Neuron (in vitro differentiated cells): ENCODE results near the gene ANKRD16.
"Not testable (repeated sequence)": the region's sequence is repeated elsewhere in the genome, so short reads cannot be mapped to it uniquely, and the experiment has no call there.

Experiments used
- H2AFZ ChIP-seq: one replicate; pipeline ENCODE4 v1.6.1; 2013; ENCODE audit warnings: low read depth, mild to moderate bottlenecking, inconsistent platforms, low read length, moderate library complexity
- H3K27me3 ChIP-seq: one replicate; pipeline ENCODE4 v1.6.1; 2013; ENCODE audit warnings: low read length; ENCODE audit not compliant: insufficient read depth
- H3K36me3 ChIP-seq: one replicate; pipeline ENCODE4 v1.6.1; 2013; ENCODE audit warnings: low read length; ENCODE audit not compliant: insufficient read depth
- H3K4me1 ChIP-seq: one replicate; pipeline ENCODE4 v1.6.1; 2013; ENCODE audit warnings: low read length; ENCODE audit not compliant: insufficient read depth
- H3K4me3 ChIP-seq: 2 replicates; pipeline ENCODE4 v1.5.1; 2013; ENCODE audit warnings: mild to moderate bottlenecking, low read length, moderate library complexity
- H3K9me3 ChIP-seq: one replicate; pipeline ENCODE4 v1.6.1; 2013; ENCODE audit warnings: low read length

Gene ANKRD16

GRCh38 chr10:5835446-5836095, 54.1 kb downstream of the ANKRD16 start:
- Histone ChIP-seq H3K4me3 (no peak overlapping the region), H3K27me3 (no peaks in the 10 kb centered on the region), H2AFZ (no peak overlapping the region), H3K36me3 (no peaks in the 10 kb centered on the region), H3K9me3 (no peaks in the 10 kb centered on the region), H3K4me1 (peaks cover 9% of the 10 kb centered on the region)

GRCh38 chr10:5833814-5834213, 55.9 kb downstream of the ANKRD16 start:
- Histone ChIP-seq H3K36me3 (no peaks in the 10 kb centered on the region), H3K9me3 (no peaks in the 10 kb centered on the region), H3K4me3 (no peak overlapping the region), H3K4me1 (peaks cover 4% of the 10 kb centered on the region), H3K27me3 (no peaks in the 10 kb centered on the region), H2AFZ (no peak overlapping the region)

GRCh38 chr10:5832946-5833345, 56.7 kb downstream of the ANKRD16 start:
- Histone ChIP-seq H3K4me1 (peaks cover 4% of the 10 kb centered on the region), H2AFZ (no peak overlapping the region), H3K9me3 (no peaks in the 10 kb centered on the region), H3K27me3 (no peaks in the 10 kb centered on the region), H3K4me3 (no peak overlapping the region), H3K36me3 (no peaks in the 10 kb centered on the region)

GRCh38 chr10:5831446-5831782, 58.3 kb downstream of the ANKRD16 start:
- H2AFZ ChIP-seq = no peak overlapping the region

GRCh38 chr10:5830629-5831445, 58.9 kb downstream of the ANKRD16 start:
- Histone ChIP-seq H3K4me3 (no peak overlapping the region), H3K27me3 (no peaks in the 10 kb centered on the region), H3K4me1 (peaks cover 4% of the 10 kb centered on the region), H3K9me3 (no peaks in the 10 kb centered on the region), H2AFZ (no peak overlapping the region), H3K36me3 (no peaks in the 10 kb centered on the region)

More at GRCh38 chr10:5831446-5831782, 58.3 kb downstream of the ANKRD16 start:
- Histone ChIP-seq H3K4me3 (no peak overlapping the region), H3K27me3 (no peaks in the 10 kb centered on the region), H3K9me3 (no peaks in the 10 kb centered on the region), H3K4me1 (peaks cover 4% of the 10 kb centered on the region), H3K36me3 (no peaks in the 10 kb centered on the region)

- H3K4me3 ChIP-seq = no peak overlapping the region
- no peaks in the 10 kb centered on the region for H3K27me3 ChIP-seq
These were observed 60.4 kb downstream of the ANKRD16 start for GRCh38 chr10:5829267-5829666.

GRCh38 chr10:5828725-5829124, 61.0 kb downstream of the ANKRD16 start:
- H3K27me3 ChIP-seq = no peaks in the 10 kb centered on the region
- no peaks in the 10 kb centered on the region for H3K9me3 ChIP-seq
- H3K36me3 ChIP-seq = no peaks in the 10 kb centered on the region
- H3K4me3 ChIP-seq = no peak overlapping the region
- H2AFZ ChIP-seq = no peak overlapping the region
- peaks cover 2% of the 10 kb centered on the region for H3K4me1 ChIP-seq

More at GRCh38 chr10:5829267-5829666, 60.4 kb downstream of the ANKRD16 start:
- Histone ChIP-seq H3K4me1 (peaks cover 4% of the 10 kb centered on the region), H2AFZ (no peak overlapping the region), H3K9me3 (no peaks in the 10 kb centered on the region), H3K36me3 (no peaks in the 10 kb centered on the region)

- H3K4me3 ChIP-seq = no peak overlapping the region
- H3K9me3 ChIP-seq = no peaks in the 10 kb centered on the region
- H3K27me3 ChIP-seq = no peaks in the 10 kb centered on the region
- no peaks in the 10 kb centered on the region for H3K36me3 ChIP-seq
- H2AFZ ChIP-seq = no peak overlapping the region
- no peaks in the 10 kb centered on the region for H3K4me1 ChIP-seq
These were observed 61.9 kb downstream of the ANKRD16 start for GRCh38 chr10:5827841-5828240.

- H3K4me3 ChIP-seq, H2AFZ ChIP-seq, H3K4me1 ChIP-seq, H3K9me3 ChIP-seq, H3K36me3 ChIP-seq, H3K27me3 ChIP-seq: not testable (repeated sequence)
These were observed 63.2 kb downstream of the ANKRD16 start for GRCh38 chr10:5826511-5826910.

GRCh38 chr10:5818894-5819293, 70.8 kb downstream of the ANKRD16 start:
- no peak overlapping the region for H2AFZ ChIP-seq
- no peaks in the 10 kb centered on the region for H3K27me3 ChIP-seq
- H3K4me3 ChIP-seq = no peak overlapping the region
- H3K36me3 ChIP-seq = no peaks in the 10 kb centered on the region
- peaks cover 9% of the 10 kb centered on the region for H3K4me1 ChIP-seq
- no peaks in the 10 kb centered on the region for H3K9me3 ChIP-seq

GRCh38 chr10:5818048-5818331, 71.7 kb downstream of the ANKRD16 start:
- H3K36me3 ChIP-seq = no peaks in the 10 kb centered on the region
- no peak overlapping the region for H2AFZ ChIP-seq
- no peaks in the 10 kb centered on the region for H3K9me3 ChIP-seq
- H3K4me1 ChIP-seq = peaks cover 9% of the 10 kb centered on the region
- no peak overlapping the region for H3K4me3 ChIP-seq
- H3K27me3 ChIP-seq = no peaks in the 10 kb centered on the region

GRCh38 chr10:5817322-5818047, 72.2 kb downstream of the ANKRD16 start:
- H2AFZ ChIP-seq = no peak overlapping the region
- H3K9me3 ChIP-seq = no peaks in the 10 kb centered on the region
- no peaks in the 10 kb centered on the region for H3K27me3 ChIP-seq

GRCh38 chr10:5816170-5816569, 73.5 kb downstream of the ANKRD16 start:
- peaks cover 10% of the 10 kb centered on the region for H3K4me1 ChIP-seq
- no peak overlapping the region for H2AFZ ChIP-seq
- no peaks in the 10 kb centered on the region for H3K36me3 ChIP-seq
- no peaks in the 10 kb centered on the region for H3K9me3 ChIP-seq
- no peaks in the 10 kb centered on the region for H3K27me3 ChIP-seq
- H3K4me3 ChIP-seq = no peak overlapping the region

More at GRCh38 chr10:5817322-5818047, 72.2 kb downstream of the ANKRD16 start:
- H3K4me3 ChIP-seq = no peak overlapping the region
- peaks cover 9% of the 10 kb centered on the region for H3K4me1 ChIP-seq
- H3K36me3 ChIP-seq = no peaks in the 10 kb centered on the region
